Measurements from ENCODE around the gene RUFY4. TPM values are rescaled to one million over a fixed set of nuclear protein-coding genes. Genes with fewer than 3 reads are reported as not detected.
"Not testable (repeated sequence)": the region's sequence is repeated elsewhere in the genome, so short reads cannot be mapped to it uniquely, and the experiment has no call there.

The RUFY4 gene
- total RNA-seq, 1 donor from 2014 or later, result not detected

- H3K4me3 ChIP-seq (ENCODE audit: insufficient read depth, low read depth, low read length), result no peak overlapping the region
- DNase-seq (ENCODE audit: low read depth) (no peak), FAIRE-seq (no peak)
- TF ChIP-seq EZH2 (IDR thresholded peaks at IDR 0.05; ENCODE audit: insufficient read depth, low read length) (no peak), CTCF (IDR thresholded peaks at IDR 0.05; ENCODE audit: insufficient read depth, low read depth, low read length) (no peak)
- H3K4me2 ChIP-seq (ENCODE audit: low read length), result no peak overlapping the region
- Mint-ChIP-seq H3K27ac (ENCODE audit: unreplicated experiment) (no peak overlapping the region), H3K4me1 (ENCODE audit: low read depth, unreplicated experiment) (no peaks in the 10 kb centered on the region), H3K36me3 (ENCODE audit: low read depth, unreplicated experiment) (no peaks in the 10 kb centered on the region), H3K4me3 (ENCODE audit: unreplicated experiment) (no peak overlapping the region), H3K9me3 (ENCODE audit: unreplicated experiment) (peaks cover 12% of the 10 kb centered on the region), H3K27me3 (ENCODE audit: low read depth, unreplicated experiment) (peaks cover 45% of the 10 kb centered on the region)
- H2AFZ ChIP-seq (ENCODE audit: low read depth, low read length), result no peak overlapping the region
- H3K27ac ChIP-seq (ENCODE audit: low read depth, low read length), result no peak overlapping the region
- H3K4me1 ChIP-seq (ENCODE audit: insufficient read depth, low read length), result no peaks in the 10 kb centered on the region
- H3K36me3 ChIP-seq (ENCODE audit: insufficient read depth, low read length), result no peaks in the 10 kb centered on the region
- H3K79me2 ChIP-seq (ENCODE audit: insufficient read depth, low read length), result no peaks in the 10 kb centered on the region
- no peaks in the 10 kb centered on the region for H4K20me1 ChIP-seq (ENCODE audit: insufficient read depth, low read length)
- no peak overlapping the region for H3K9ac ChIP-seq (ENCODE audit: low read length)
- H3K27me3 ChIP-seq (ENCODE audit: insufficient read depth, low read length), result peaks cover 20% of the 10 kb centered on the region
- H3K9me3 ChIP-seq (ENCODE audit: insufficient read depth, low read depth, low read length), result no peaks in the 10 kb centered on the region
These were observed 24.8 kb downstream of the RUFY4 start for GRCh38 chr2:218093879-218094278.

- H3K27ac Mint-ChIP-seq (ENCODE audit: unreplicated experiment), result no peak overlapping the region
- Histone ChIP-seq H3K79me2 (ENCODE audit: insufficient read depth, low read length) (no peaks in the 10 kb centered on the region), H3K4me1 (ENCODE audit: insufficient read depth, low read length) (no peaks in the 10 kb centered on the region), H3K9me3 (ENCODE audit: insufficient read depth, low read depth, low read length) (no peaks in the 10 kb centered on the region), H2AFZ (ENCODE audit: low read depth, low read length) (no peak overlapping the region), H4K20me1 (ENCODE audit: insufficient read depth, low read length) (no peaks in the 10 kb centered on the region), H3K4me2 (ENCODE audit: low read length) (no peak overlapping the region), H3K4me3 (ENCODE audit: insufficient read depth, low read depth, low read length) (no peak overlapping the region), H3K9ac (ENCODE audit: low read length) (no peak overlapping the region), H3K27ac (ENCODE audit: low read depth, low read length) (no peak overlapping the region), H3K36me3 (ENCODE audit: insufficient read depth, low read length) (no peaks in the 10 kb centered on the region), H3K27me3 (ENCODE audit: insufficient read depth, low read length) (peaks cover 22% of the 10 kb centered on the region)
- H3K4me3 Mint-ChIP-seq (ENCODE audit: unreplicated experiment), result no peak overlapping the region
- no peak for TF ChIP-seq CTCF (IDR thresholded peaks at IDR 0.05; ENCODE audit: insufficient read depth, low read depth, low read length)
- no peak for TF ChIP-seq EZH2 (IDR thresholded peaks at IDR 0.05; ENCODE audit: insufficient read depth, low read length)
- DNase-seq (ENCODE audit: low read depth) (no peak), FAIRE-seq (no peak)
- no peaks in the 10 kb centered on the region for H3K4me1 Mint-ChIP-seq (ENCODE audit: low read depth, unreplicated experiment)
- H3K36me3 Mint-ChIP-seq (ENCODE audit: low read depth, unreplicated experiment), result no peaks in the 10 kb centered on the region
- peaks cover 32% of the 10 kb centered on the region for H3K27me3 Mint-ChIP-seq (ENCODE audit: low read depth, unreplicated experiment)
- H3K9me3 Mint-ChIP-seq (ENCODE audit: unreplicated experiment), result peaks cover 7% of the 10 kb centered on the region
These were observed 26.8 kb downstream of the RUFY4 start for GRCh38 chr2:218095853-218096252.

- no peaks in the 10 kb centered on the region for H3K36me3 Mint-ChIP-seq (ENCODE audit: low read depth, unreplicated experiment)
- no peak overlapping the region for H3K4me2 ChIP-seq (ENCODE audit: low read length)
- H3K9ac ChIP-seq (ENCODE audit: low read length), result no peak overlapping the region
- no peaks in the 10 kb centered on the region for H3K9me3 Mint-ChIP-seq (ENCODE audit: unreplicated experiment)
- no peak for TF ChIP-seq CTCF (IDR thresholded peaks at IDR 0.05; ENCODE audit: insufficient read depth, low read depth, low read length)
- no peak for TF ChIP-seq EZH2 (IDR thresholded peaks at IDR 0.05; ENCODE audit: insufficient read depth, low read length)
- no peaks in the 10 kb centered on the region for H3K79me2 ChIP-seq (ENCODE audit: insufficient read depth, low read length)
- peak; percentile 13 for FAIRE-seq
- H3K36me3 ChIP-seq (ENCODE audit: insufficient read depth, low read length), result no peaks in the 10 kb centered on the region
- H4K20me1 ChIP-seq (ENCODE audit: insufficient read depth, low read length), result no peaks in the 10 kb centered on the region
- H3K27me3 ChIP-seq (ENCODE audit: insufficient read depth, low read length), result peaks cover 29% of the 10 kb centered on the region
- H3K4me3 Mint-ChIP-seq (ENCODE audit: unreplicated experiment), result no peak overlapping the region
- H2AFZ ChIP-seq (ENCODE audit: low read depth, low read length), result no peak overlapping the region
- H3K9me3 ChIP-seq (ENCODE audit: insufficient read depth, low read depth, low read length), result no peaks in the 10 kb centered on the region
- no peaks in the 10 kb centered on the region for H3K4me1 ChIP-seq (ENCODE audit: insufficient read depth, low read length)
- H3K27ac Mint-ChIP-seq (ENCODE audit: unreplicated experiment), result no peak overlapping the region
- no peaks in the 10 kb centered on the region for H3K4me1 Mint-ChIP-seq (ENCODE audit: low read depth, unreplicated experiment)
- no peak overlapping the region for H3K4me3 ChIP-seq (ENCODE audit: insufficient read depth, low read depth, low read length)
- H3K27me3 Mint-ChIP-seq (ENCODE audit: low read depth, unreplicated experiment), result peaks cover 40% of the 10 kb centered on the region
- DNase-seq (ENCODE audit: low read depth), result no peak
- H3K27ac ChIP-seq (ENCODE audit: low read depth, low read length), result no peak overlapping the region
These were observed 28.9 kb downstream of the RUFY4 start for GRCh38 chr2:218097975-218098374.

GRCh38 chr2:218108834-218109233 is 39.8 kb downstream of the RUFY4 start:
- FAIRE-seq; H3K79me2 ChIP-seq (ENCODE audit: insufficient read depth, low read length); H3K36me3 ChIP-seq (ENCODE audit: insufficient read depth, low read length); H3K4me2 ChIP-seq (ENCODE audit: low read length); H3K4me1 ChIP-seq (ENCODE audit: insufficient read depth, low read length); H3K27me3 ChIP-seq (ENCODE audit: insufficient read depth, low read length); H3K27ac Mint-ChIP-seq (ENCODE audit: unreplicated experiment); H2AFZ ChIP-seq (ENCODE audit: low read depth, low read length); H3K4me3 ChIP-seq (ENCODE audit: insufficient read depth, low read depth, low read length); DNase-seq (ENCODE audit: low read depth); H3K36me3 Mint-ChIP-seq (ENCODE audit: low read depth, unreplicated experiment); H3K27ac ChIP-seq (ENCODE audit: low read depth, low read length); H3K9me3 ChIP-seq (ENCODE audit: insufficient read depth, low read depth, low read length); H3K9ac ChIP-seq (ENCODE audit: low read length); H4K20me1 ChIP-seq (ENCODE audit: insufficient read depth, low read length); H3K4me3 Mint-ChIP-seq (ENCODE audit: unreplicated experiment); H3K4me1 Mint-ChIP-seq (ENCODE audit: low read depth, unreplicated experiment): not testable (repeated sequence)
- peaks cover 37% of the 10 kb centered on the region for H3K9me3 Mint-ChIP-seq (ENCODE audit: unreplicated experiment)
- H3K27me3 Mint-ChIP-seq (ENCODE audit: low read depth, unreplicated experiment), result peaks cover 50% of the 10 kb centered on the region

Measured in astrocyte (in vitro differentiated cells and primary cell).